GM18909 (cell line): ENCODE results near the gene CADM3.
A peak's percentile ranks its signal among the peaks of the same experiment; 100 is the strongest.

Experiments
- ATAC-seq: cut with Tn5 transposase; IDR thresholded peaks from one replicate; pipeline ENCODE4 v1.9.1; 2021; ENCODE audit warnings: mild to moderate bottlenecking; ENCODE audit not compliant: unreplicated experiment, poor library complexity

Gene CADM3

GRCh38 chr1:159204161-159205141, 33.0 kb downstream of the CADM3 start, which contains the start of gene ACKR1:
Gene ACKR1, plus strand, starts transcription at chr1:159204875. Its CDS starts 85 bp downstream, at chr1:159204960.
- no peak for ATAC-seq

DNA sequence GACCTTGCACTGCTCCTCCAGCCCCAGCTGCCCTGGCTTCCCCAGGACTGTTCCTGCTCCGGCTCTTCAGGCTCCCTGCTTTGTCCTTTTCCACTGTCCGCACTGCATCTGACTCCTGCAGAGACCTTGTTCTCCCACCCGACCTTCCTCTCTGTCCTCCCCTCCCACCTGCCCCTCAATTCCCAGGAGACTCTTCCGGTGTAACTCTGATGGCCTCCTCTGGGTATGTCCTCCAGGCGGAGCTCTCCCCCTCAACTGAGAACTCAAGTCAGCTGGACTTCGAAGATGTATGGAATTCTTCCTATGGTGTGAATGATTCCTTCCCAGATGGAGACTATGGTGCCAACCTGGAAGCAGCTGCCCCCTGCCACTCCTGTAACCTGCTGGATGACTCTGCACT, 33.8 kb downstream of the CADM3 start:
- ATAC-seq, result no peak

DNA sequence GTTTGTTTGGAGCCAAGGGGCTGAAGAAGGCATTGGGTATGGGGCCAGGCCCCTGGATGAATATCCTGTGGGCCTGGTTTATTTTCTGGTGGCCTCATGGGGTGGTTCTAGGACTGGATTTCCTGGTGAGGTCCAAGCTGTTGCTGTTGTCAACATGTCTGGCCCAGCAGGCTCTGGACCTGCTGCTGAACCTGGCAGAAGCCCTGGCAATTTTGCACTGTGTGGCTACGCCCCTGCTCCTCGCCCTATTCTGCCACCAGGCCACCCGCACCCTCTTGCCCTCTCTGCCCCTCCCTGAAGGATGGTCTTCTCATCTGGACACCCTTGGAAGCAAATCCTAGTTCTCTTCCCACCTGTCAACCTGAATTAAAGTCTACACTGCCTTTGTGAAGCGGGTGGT, 34.7 kb downstream of the CADM3 start:
- no peak for ATAC-seq

DNA sequence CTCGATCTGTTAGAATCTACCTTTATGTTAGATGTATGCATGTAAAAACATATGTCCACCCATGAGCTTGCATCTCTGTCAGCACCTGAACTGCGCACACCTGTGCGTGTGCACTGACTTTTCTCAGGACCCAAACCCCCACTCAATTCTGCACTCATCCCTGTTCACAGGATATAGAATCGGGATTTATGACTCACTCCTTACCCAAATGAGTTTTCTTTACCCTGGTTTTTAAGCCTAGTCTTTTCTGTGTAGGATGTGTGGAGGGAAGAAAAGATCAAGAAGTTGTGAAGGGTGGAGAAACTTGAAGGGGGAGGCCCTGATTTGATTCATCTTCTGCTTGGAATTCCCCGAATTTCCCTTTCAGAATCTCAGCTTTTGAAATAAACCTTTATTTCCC, 35.7 kb downstream of the CADM3 start:
- no peak for ATAC-seq

DNA sequence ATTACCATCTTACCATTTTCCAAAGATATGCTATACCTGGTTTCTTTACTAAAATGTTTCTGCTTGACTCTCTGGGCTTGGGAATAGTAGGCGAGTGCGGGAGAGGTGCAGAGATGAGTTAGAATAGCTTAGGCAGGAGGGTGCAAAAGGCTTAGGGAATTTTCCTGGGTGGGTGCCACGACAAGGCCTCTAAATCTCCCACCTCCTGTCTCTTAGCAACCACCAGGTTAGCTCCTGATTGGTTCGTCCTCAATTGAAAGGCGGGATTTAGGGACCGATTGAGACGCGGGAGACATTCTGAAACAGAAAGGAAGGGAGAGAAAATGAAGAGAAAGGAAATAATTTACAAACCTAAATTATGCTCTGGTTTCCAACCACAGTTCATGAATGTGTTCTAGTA, 36.4 kb downstream of the CADM3 start:
- ATAC-seq, result no peak

GRCh38 chr1:159208175-159208825, 36.9 kb downstream of the CADM3 start:
- ATAC-seq, result no peak

DNA sequence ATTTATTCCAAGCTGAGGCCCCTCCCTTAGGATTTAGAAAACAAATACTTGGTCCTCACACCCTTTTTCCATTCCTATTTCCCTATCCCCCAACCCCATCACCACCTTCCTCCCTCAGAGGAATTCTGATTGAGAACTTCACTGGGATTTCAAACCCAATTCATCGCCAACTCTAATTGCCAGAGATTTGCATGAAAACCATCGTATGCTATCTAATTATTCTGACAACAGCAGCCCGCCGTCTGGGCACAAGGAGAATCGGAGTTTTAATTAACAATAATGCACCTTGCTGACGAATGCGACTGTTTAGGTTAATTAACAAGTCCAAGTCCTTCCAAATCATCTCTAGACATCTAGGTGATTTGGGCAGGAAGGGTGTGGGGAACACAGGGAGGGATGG, 37.6 kb downstream of the CADM3 start:
- ATAC-seq, result no peak

DNA sequence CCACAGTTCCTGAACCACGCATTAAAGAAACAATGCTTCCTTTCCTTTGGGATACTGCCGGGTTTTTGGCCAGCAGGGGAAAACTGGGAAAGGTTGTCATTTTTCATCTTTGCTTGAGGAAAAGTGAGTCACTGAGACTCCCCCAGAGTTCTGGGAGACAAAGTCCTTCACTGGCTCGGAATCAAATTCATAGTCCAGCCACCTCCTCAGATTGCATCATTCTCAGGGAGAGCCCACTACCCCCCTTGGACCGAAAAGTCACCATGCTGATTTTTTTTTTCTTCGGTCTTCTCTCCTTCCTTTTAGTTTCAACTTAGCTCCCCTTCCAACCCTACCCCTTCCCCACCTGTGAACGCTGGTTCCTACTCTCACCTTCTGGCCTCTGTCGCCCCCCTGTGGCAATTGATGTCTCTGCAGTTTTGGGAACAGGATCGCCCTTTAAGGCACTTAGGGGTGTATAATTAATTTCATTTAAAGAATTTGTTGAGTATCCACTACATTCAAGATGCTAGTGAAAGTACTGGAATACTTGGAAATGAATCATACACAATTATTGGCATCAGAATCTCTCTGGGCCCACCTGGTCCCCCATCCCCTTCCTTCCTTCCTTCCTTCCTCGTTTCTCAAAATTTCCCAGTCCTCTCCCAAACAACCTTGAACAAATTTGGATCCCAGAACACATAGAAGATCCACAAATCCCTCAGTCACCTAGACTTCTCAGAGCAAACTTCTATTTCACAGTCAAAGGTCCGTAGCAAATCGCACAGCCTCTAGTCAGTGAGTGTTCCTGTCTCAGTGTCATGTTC, 40.1 kb downstream of the CADM3 start:
- ATAC-seq, result no peak

DNA sequence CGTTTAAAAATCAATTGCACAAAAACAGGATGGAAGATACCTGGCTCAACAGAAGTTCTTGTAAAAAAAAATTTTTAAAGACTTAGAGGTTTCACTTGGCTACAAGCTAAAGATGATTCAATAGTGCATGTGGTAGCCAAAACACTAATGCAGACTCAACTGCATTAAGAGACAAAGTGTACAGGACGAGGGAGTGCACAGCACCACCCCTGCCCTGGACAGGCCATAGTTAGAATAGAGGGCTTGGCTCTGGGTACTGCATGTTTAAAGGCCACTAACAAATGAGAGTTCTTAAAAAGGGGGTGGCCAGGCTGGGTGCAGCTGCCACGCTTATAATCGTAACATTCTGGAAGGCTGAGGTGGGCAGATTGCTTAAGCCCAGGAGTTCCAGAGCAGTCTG, 41.2 kb downstream of the CADM3 start:
- no peak for ATAC-seq

GRCh38 chr1:159214149-159214760, 42.8 kb downstream of the CADM3 start:
- peak; percentile 69 for ATAC-seq

- no peak for ATAC-seq
Measured at GRCh38 chr1:159218649-159219636, 47.5 kb downstream of the CADM3 start.

GRCh38 chr1:159222075-159222865, 50.9 kb downstream of the CADM3 start:
- ATAC-seq, result no peak

DNA sequence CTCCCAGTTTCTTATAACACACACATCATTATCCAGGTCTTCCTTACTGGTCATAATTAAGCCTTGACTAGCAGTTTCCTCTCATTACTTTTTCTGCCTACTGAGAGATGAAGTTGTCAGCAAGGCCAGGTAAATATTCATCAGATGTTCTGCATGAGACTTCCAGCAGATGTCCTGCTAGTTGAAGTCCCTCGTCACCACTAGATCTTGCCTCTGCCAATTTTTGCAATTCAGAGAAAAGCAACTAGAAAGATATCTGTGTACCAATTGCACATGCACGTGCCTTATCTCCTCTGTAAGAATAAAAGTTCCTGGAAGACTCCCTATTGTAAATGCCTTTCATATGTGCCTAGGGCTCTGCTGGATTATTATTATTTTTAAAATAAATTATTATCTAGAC, 51.6 kb downstream of the CADM3 start:
- ATAC-seq, result no peak

GRCh38 chr1:159228554-159228953, 57.1 kb downstream of the CADM3 start:
- no peak for ATAC-seq

- no peak for ATAC-seq
Measured at GRCh38 chr1:159229260-159229885, 58.0 kb downstream of the CADM3 start.

- no peak for ATAC-seq
Measured at GRCh38 chr1:159229896-159230295, 58.5 kb downstream of the CADM3 start.

DNA sequence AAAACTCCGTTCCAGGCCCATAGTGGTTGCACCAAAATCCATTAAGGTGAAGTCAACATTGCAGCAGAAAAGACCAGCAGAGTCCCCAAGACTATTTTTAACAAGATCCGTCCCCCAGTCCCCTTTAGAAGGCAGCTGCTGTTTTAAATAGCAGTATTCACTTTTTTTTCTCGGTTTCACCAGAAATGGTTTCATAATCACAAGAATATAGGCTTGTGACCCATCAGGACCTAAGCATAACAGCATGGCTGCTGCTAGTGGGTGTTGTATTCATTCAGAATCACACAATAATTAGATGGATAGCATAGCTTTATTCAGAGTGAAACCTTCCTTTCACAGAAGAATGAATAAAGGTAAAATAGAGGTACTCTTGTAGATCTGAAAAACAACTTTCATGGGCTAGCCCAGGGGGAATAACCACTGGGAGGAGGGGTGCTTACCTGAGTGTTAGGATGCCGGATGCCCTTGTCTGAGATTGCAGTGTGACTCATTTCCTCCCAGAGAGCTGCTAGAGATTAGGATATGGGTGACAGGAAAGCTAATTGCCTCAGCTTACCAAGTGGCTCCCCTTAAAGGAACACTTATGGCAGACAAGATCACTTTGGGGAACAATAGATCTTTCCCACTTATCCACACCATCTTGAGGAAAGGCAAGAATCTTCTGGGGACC, 68.3 kb downstream of the CADM3 start:
- peak; percentile 77 for ATAC-seq
